GM21576 (cell line): ENCODE data around the gene GBP1.
"Not testable (repeated sequence)": the region's sequence is repeated elsewhere in the genome, so short reads cannot be mapped to it uniquely, and the experiment has no call there.

Experiments
- ATAC-seq: cut with Tn5 transposase; IDR thresholded peaks from one replicate; pipeline ENCODE4 v1.9.1; 2021; ENCODE audit warnings: mild to moderate bottlenecking, moderate library complexity; ENCODE audit not compliant: unreplicated experiment

Gene GBP1, protein sequence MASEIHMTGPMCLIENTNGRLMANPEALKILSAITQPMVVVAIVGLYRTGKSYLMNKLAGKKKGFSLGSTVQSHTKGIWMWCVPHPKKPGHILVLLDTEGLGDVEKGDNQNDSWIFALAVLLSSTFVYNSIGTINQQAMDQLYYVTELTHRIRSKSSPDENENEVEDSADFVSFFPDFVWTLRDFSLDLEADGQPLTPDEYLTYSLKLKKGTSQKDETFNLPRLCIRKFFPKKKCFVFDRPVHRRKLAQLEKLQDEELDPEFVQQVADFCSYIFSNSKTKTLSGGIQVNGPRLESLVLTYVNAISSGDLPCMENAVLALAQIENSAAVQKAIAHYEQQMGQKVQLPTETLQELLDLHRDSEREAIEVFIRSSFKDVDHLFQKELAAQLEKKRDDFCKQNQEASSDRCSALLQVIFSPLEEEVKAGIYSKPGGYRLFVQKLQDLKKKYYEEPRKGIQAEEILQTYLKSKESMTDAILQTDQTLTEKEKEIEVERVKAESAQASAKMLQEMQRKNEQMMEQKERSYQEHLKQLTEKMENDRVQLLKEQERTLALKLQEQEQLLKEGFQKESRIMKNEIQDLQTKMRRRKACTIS

GRCh38 chr1:89065079-89065868 lies at the start of gene GBP1:
Gene GBP1 (minus strand): TSS chr1:89065208. CDS start chr1:89063234, 1,974 bp downstream.
- peak; percentile 66 for ATAC-seq

DNA sequence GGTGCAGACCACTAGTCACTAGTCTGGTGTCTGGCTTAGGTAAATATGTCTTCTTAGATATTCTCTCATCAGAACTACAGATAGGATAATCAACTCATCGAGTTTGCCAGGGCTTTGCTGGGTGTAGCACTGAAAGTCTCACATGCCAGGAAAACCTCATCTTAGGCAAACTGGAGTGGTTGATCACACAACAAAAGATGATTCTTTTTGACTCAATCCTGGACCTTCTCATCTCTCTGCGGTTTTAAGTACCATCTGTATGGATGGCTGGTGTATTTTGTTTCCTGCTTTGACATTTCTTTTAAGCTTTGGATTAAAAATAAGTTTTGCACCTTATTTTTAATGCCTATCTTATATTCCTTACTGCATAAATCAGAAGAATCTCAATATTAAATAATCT lies 49.7 kb upstream of the GBP1 start:
- no peak for ATAC-seq

GRCh38 chr1:89112871-89113613 lies 48.0 kb upstream of the GBP1 start:
- no peak for ATAC-seq

DNA sequence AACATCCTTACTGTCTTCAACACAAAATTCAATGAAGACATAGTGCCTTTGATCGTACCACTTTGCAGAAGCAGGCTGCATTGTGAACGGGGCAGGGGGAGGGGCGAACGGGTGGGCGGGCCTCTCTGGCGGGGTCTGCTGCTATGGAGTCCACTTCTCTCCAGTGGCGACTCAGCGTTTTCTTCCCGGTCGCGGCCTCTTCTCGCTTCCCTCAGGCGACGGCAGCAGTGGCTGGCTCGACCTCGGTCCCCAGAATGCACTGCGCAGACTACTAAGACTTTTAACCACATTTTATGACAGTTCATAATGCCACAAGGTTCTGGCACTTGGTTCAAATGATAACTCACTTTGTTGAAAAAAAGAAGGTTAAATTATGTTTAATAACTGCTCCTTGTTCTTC lies 39.7 kb upstream of the GBP1 start:
- ATAC-seq, result no peak

- no peak for ATAC-seq
Measured at GRCh38 chr1:89104147-89104546, 39.1 kb upstream of the GBP1 start.

- ATAC-seq, result no peak
Measured at GRCh38 chr1:89102021-89102420, 37.0 kb upstream of the GBP1 start.

GRCh38 chr1:89100412-89100811 lies 35.4 kb upstream of the GBP1 start:
- ATAC-seq, result no peak

- no peak for ATAC-seq
Measured at GRCh38 chr1:89098857-89099256, 33.8 kb upstream of the GBP1 start.

GRCh38 chr1:89095737-89096136 lies 30.7 kb upstream of the GBP1 start:
- no peak for ATAC-seq

DNA sequence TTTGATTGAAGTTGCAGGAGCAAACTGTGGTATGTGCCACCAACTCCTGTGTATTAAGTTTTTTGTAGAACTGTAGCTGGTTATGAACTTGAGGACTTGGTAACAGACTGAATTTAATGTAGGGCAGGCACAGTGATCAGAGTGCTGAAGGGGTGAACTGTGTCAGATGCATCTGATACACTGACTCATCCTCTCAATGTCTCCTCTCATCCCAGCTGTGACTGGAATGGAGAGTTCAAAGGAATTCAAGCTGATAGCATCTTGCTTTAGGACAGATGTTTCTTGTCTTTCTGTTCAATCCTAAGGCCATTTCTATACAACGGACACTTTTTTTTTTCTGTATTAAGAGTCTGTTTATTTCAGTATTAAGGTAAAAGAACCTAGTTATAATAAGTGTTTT lies 25.0 kb upstream of the GBP1 start:
- ATAC-seq, result no peak

GRCh38 chr1:89088572-89088971 lies 23.6 kb upstream of the GBP1 start:
- no peak for ATAC-seq

DNA sequence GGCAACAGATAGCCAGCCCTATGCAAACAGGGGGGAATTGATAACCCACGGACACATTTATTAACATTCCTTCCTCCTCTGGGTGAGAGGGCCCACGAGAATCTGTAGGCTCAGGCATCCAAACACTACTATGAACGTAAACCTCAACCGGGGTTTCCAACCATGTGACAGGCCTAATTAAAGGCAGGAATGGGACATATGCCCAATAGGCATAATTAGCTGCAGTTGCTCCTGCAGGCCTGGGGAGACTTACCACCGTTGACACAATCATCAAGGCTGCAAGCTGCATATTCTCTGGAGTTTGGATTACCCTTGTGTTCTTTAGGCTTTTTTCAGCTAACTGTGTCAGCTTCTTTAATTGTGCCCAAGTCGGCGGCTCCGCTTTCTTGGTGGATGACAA lies 22.2 kb upstream of the GBP1 start:
- no peak for ATAC-seq

DNA sequence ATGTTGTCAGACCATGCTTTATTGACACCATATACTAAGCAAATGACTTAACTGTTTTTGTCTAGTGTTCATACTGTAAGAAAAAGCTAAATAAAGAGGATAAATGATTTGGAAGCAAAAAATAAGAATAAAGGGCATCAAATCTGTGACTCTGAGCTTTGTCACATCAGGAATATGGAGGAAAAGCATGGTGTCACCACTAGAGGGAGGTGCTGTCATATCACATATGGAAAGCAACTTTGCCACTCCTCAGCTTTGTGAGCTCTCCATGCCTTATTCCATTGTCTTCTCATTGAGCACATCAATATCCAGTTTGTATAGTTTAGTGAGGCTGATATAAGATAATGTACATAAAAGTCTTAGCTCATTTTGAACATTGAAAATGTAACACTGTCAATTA lies 20.8 kb upstream of the GBP1 start:
- ATAC-seq, result peak; percentile 62

- ATAC-seq, result no peak
Measured at GRCh38 chr1:89081005-89081404, 16.0 kb upstream of the GBP1 start.

DNA sequence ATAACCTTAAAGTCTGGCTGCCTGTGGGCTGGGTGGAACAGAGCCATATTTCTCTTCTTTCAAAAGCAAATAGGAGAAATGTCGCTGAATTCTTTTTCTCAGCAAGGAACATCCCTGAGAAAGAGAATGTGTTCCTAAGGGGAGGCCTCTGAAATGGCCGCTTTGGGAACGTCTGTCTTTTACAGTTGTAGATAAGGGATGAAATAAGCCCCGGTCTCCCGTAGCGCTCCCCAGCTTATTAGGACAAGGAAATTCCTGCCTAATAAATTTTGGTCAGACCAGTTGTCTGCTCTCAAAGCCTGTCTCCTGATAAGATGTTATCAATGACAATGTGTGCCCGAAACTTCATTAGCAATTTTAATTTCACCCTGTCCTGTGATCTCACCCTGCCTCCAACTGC lies 15.1 kb upstream of the GBP1 start:
- ATAC-seq, result not testable (repeated sequence)

DNA sequence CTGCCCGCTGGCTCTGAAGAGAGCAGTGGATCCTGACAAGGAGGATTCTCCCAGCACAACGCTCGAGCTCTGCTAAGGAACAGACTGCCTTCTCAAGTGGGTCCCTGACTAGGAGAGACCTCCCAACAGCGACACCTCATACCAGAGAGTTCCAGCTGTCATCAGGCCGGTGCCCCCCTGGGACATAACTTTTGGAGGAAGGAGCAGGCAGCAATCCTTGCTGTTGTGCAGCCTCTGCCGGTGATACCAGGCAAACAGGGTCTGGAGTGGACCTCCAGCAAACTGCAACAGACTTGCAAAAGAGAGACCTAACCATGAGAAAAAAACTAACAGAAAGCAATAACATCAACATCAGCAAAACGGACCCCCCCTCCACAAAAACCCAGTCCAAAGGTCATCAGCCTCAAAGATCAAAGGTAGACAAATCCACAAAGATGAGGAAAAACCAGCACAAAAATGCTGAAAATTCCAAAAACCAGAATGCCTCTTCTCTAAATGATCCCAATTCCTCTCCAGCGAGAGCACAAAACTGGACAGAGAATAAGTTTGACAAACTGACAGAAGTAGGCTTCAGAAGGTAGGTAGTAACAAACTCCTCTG lies 7.6 kb upstream of the GBP1 start:
- not testable (repeated sequence) for ATAC-seq

DNA sequence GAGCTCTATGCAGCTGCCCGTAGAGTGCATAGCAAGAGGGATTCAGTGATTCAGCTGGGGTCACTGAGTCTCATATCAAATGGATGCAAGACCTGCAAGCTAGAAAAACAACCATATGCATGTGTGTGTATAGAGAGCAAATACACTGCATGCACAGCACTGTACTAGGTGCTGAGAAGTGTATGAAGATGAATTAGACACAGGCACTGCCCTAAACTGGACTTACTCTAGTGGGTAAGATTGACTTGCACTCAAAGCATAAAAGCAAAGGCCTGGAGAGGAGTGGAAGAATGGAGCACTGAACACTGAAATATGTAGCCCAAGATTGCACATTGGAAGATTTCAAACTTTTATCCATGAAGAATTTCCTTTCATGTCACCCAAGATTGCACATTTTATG lies 5.5 kb upstream of the GBP1 start:
- no peak for ATAC-seq

DNA sequence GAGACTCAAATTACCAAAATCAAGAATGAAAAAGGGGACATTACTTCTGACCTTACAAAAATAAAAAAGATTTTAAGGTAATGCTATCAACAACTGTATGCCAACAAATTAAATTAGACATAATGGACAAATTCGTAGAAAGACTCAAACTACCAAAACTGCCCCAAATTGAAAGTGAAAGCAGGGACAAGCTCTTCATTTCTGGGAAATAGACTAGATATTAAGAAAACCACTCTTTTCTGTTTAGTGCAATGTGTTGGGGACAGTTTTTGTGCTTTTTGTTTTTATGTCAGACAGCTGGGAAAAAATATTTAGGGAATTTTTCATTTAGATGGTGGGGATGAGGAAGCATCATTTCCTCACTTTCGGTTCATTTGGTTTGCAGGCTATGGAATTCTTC lies 4.9 kb upstream of the GBP1 start:
- ATAC-seq, result no peak

DNA sequence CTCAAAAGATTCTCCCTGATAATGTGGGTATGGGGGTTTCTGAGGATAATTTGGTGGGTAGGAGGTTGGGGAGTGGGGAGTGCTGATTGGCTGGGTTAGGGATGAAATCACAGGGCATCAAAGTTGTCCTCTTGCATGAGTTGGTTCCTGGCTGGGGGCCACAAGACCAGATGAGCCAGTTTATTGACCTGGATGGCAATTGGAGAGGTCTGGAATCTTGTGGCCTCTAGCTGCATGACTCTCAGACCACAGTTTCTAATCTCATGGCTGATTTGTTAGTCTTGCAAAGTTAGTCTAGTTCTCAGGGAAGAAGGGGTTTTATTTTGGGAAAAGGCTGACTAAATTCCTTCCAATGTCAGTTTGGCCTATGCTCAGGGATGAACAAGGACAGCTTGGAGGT lies 3.3 kb upstream of the GBP1 start:
- no peak for ATAC-seq

GRCh38 chr1:89064632-89065031 lies 376 bp downstream of the GBP1 start:
- peak; percentile 39 for ATAC-seq

- no peak for ATAC-seq
Measured at GRCh38 chr1:89063094-89063493, 1.9 kb downstream of the GBP1 start.
